H1 (cell line): ENCODE results near the gene HERC4. TPM values are rescaled to one million over a fixed set of nuclear protein-coding genes. Genes with fewer than 3 reads are reported as not detected.

Experiments
- CTCF ChIA-PET: fragments of 300-600 bp; sonication (Branson Sonifier 250); formaldehyde crosslinking; loops from one replicate; lab custom pipeline; 2021; ENCODE audit not compliant: partially characterized antibody; lab: Charles Lee
- POLR2A ChIA-PET: fragments of 300-600 bp; sonication (Branson Sonifier 250); formaldehyde crosslinking; loops from one replicate; lab custom pipeline; 2021; ENCODE audit warnings: inconsistent platforms; ENCODE audit not compliant: partially characterized antibody; lab: Charles Lee
- DNase-seq, 2 experiments: peaks; one replicate each; pipeline versions ENCODE4 v3.0.0 to v3.0.0-alpha.2; 2010 to 2022; ENCODE audit warnings: low spot score in 2 of 2, low read depth in 1 of 2, mixed read lengths in 1 of 2
- FAIRE-seq: peaks from 2 replicates; lab custom pipeline; 2011; peaks lifted over from hg19 to GRCh38; lab: Jason Lieb, UNC
- H2AFZ ChIP-seq: 2 replicates; pipeline ENCODE4 v1.8.1; 2012; ENCODE audit warnings: low read length, inconsistent platforms
- H2AK5ac ChIP-seq: 2 replicates; pipeline ENCODE4 v1.6.1; 2013; ENCODE audit warnings: low read depth, low read length
- H2BK120ac ChIP-seq: replicated peaks from 2 replicates; pipeline ENCODE3; 2013; ENCODE audit warnings: low read depth, low read length, inconsistent platforms
- H2BK12ac ChIP-seq: 2 replicates; pipeline ENCODE4 v1.6.1; 2013; ENCODE audit warnings: low read depth, low read length
- H2BK15ac ChIP-seq: 2 replicates; pipeline ENCODE4 v1.6.1; 2013; ENCODE audit warnings: low read length
- H2BK20ac ChIP-seq: 2 replicates; pipeline ENCODE4 v1.6.1; 2013; ENCODE audit warnings: low read length
- H2BK5ac ChIP-seq: 2 replicates; pipeline ENCODE4 v1.6.1; 2013; ENCODE audit warnings: low read depth, low read length
- H3K14ac ChIP-seq: 2 replicates; pipeline ENCODE4 v1.6.1; 2013; ENCODE audit warnings: inconsistent platforms; ENCODE audit not compliant: insufficient read length
- H3K18ac ChIP-seq: 2 replicates; pipeline ENCODE4 v1.6.1; 2013; ENCODE audit warnings: low read length; ENCODE audit errors: extremely low read depth
- H3K23ac ChIP-seq: 2 replicates; pipeline ENCODE4 v1.6.1; 2013; ENCODE audit warnings: inconsistent platforms; ENCODE audit not compliant: insufficient read length
- H3K23me2 ChIP-seq: 2 replicates; pipeline ENCODE4 v1.6.1; 2013; ENCODE audit warnings: low read depth, low read length
- H3K27ac ChIP-seq: 2 replicates; pipeline ENCODE4 v1.6.1; 2011; ENCODE audit warnings: low read depth, low read length, inconsistent platforms
- H3K27me3 ChIP-seq, 4 experiments: replicated peaks in 1 of 4; 1 replicate in 1 of 4; 2 replicates in 3 of 4; pipeline versions ENCODE4 v1.6.1 to v1.8.1; 2011 to 2013; ENCODE audit warnings: low read length in 3 of 4, mild to moderate bottlenecking in 3 of 4, inconsistent platforms in 2 of 4, mixed read lengths in 2 of 4, moderate library complexity in 1 of 4; ENCODE audit not compliant: control insufficient read depth in 3 of 4, insufficient read depth in 3 of 4; ENCODE audit errors: extremely low read depth in 1 of 4
- H3K36me3 ChIP-seq, 4 experiments: 2 replicates each; pipeline versions ENCODE4 v1.6.1 to v1.8.1; 2011 to 2013; ENCODE audit warnings: mild to moderate bottlenecking in 4 of 4, low read length in 3 of 4, moderate library complexity in 2 of 4, control low read depth in 1 of 4, inconsistent platforms in 1 of 4; ENCODE audit not compliant: insufficient read depth in 4 of 4, control insufficient read depth in 2 of 4
- H3K4ac ChIP-seq: replicated peaks from 2 replicates; pipeline ENCODE3; 2013; ENCODE audit warnings: low read length, low read depth, mixed read lengths, inconsistent platforms; ENCODE audit not compliant: insufficient read length
- H3K4me1 ChIP-seq, 4 experiments: replicated peaks in 1 of 4; 1 replicate in 1 of 4; 2 replicates in 3 of 4; pipeline versions ENCODE4 v1.6.1 to v1.8.1; 2011 to 2013; ENCODE audit warnings: low read length in 3 of 4, inconsistent platforms in 2 of 4, mixed read lengths in 1 of 4; ENCODE audit not compliant: insufficient read depth in 4 of 4, control insufficient read depth in 3 of 4
- H3K4me2 ChIP-seq, 2 experiments: 2 replicates each; pipeline versions ENCODE4 v1.6.1 to v1.8.1; 2011 to 2013; ENCODE audit warnings: low read depth in 2 of 2, low read length in 2 of 2, control low read depth in 1 of 2, inconsistent platforms in 1 of 2, mild to moderate bottlenecking in 1 of 2; ENCODE audit not compliant: insufficient read depth in 1 of 2
- H3K4me3 ChIP-seq, 4 experiments: fragments of 200-600, 300-600 bp in 1 of 4; sonication (generic), shearing (Covaris generic), sonication (Bioruptor Twin) in 1 of 4; 2 replicates each; pipeline versions ENCODE4 v1.5.1 to v1.8.1; 2011 to 2016; ENCODE audit warnings: low read length in 4 of 4, low read depth in 3 of 4, control low read depth in 2 of 4, inconsistent platforms in 2 of 4, mild to moderate bottlenecking in 2 of 4, mixed read lengths in 1 of 4, moderate library complexity in 1 of 4; ENCODE audit not compliant: insufficient read depth in 2 of 4; ENCODE audit errors: extremely low read depth in 1 of 4
- H3K56ac ChIP-seq: replicated peaks from 2 replicates; pipeline ENCODE3; 2013; ENCODE audit warnings: low read depth, mild to moderate bottlenecking, mixed read lengths, low read length, inconsistent platforms; ENCODE audit not compliant: insufficient read length
- H3K79me1 ChIP-seq: 2 replicates; pipeline ENCODE4 v1.6.1; 2013; ENCODE audit warnings: low read depth, low read length, control low read depth
- H3K79me2 ChIP-seq, 2 experiments: 2 replicates each; pipeline versions ENCODE4 v1.6.1 to v1.8.1; 2012 to 2013; ENCODE audit warnings: low read length in 2 of 2, mild to moderate bottlenecking in 2 of 2, inconsistent platforms in 1 of 2; ENCODE audit not compliant: insufficient read depth in 2 of 2, control insufficient read depth in 1 of 2
- H3K9ac ChIP-seq, 4 experiments: replicated peaks in 1 of 4; 1 replicate in 1 of 4; 2 replicates in 3 of 4; pipeline versions ENCODE4 v1.6.1 to v1.8.1; 2011 to 2013; ENCODE audit warnings: low read depth in 3 of 4, low read length in 3 of 4, control low read depth in 2 of 4, mild to moderate bottlenecking in 2 of 4, moderate library complexity in 2 of 4, inconsistent platforms in 1 of 4; ENCODE audit errors: extremely low read depth in 1 of 4
- H3K9me3 ChIP-seq, 2 experiments: 2 replicates each; pipeline versions ENCODE4 v1.6.1 to v1.8.1; 2012 to 2013; ENCODE audit warnings: mild to moderate bottlenecking in 2 of 2, moderate library complexity in 2 of 2, control low read depth in 1 of 2, inconsistent platforms in 1 of 2, low read depth in 1 of 2, low read length in 1 of 2, mixed read lengths in 1 of 2; ENCODE audit not compliant: insufficient read depth in 2 of 2
- H4K20me1 ChIP-seq, 2 experiments: replicated peaks in 1 of 2; 2 replicates each; pipeline versions ENCODE3 to v1.8.1; 2011 to 2013; ENCODE audit warnings: inconsistent platforms in 2 of 2, low read length in 2 of 2, mild to moderate bottlenecking in 1 of 2; ENCODE audit not compliant: insufficient read depth in 2 of 2, control insufficient read depth in 1 of 2
- H4K5ac ChIP-seq: 2 replicates; pipeline ENCODE4 v1.6.1; 2013; ENCODE audit warnings: low read length, low read depth, mixed read lengths, inconsistent platforms; ENCODE audit not compliant: insufficient read length
- H4K8ac ChIP-seq: 2 replicates; pipeline ENCODE4 v1.8.0; 2013; ENCODE audit warnings: mild to moderate bottlenecking, moderate library complexity, low read length, inconsistent platforms; ENCODE audit not compliant: insufficient read depth; ENCODE audit errors: extremely low read depth
- H4K91ac ChIP-seq: replicated peaks from 2 replicates; pipeline ENCODE3; 2013; ENCODE audit warnings: low read length, mixed read lengths, inconsistent platforms; ENCODE audit not compliant: insufficient read length
- EZH2 ChIP-seq: fragments of 200-600 bp; sonication (generic); IDR thresholded peaks from 2 replicates; pipeline ENCODE4 v1.7.1; 2012; ENCODE audit warnings: low read depth, mild to moderate bottlenecking, moderate library complexity, low read length, inconsistent platforms; ENCODE audit not compliant: severe bottlenecking
- WGBS, 2 experiments: shearing (Covaris generic) in 1 of 2; methylation state at CpG; one replicate each; pipeline versions ENCODE4 v1.1.6 to v1.1.7; 2013 to 2015; ENCODE audit warnings: low lambda C conversion rate in 2 of 2, mixed read lengths in 2 of 2, inconsistent platforms in 1 of 2, low coverage in 1 of 2, missing lambda C conversion rate in 1 of 2; ENCODE audit not compliant: insufficient replicate concordance in 2 of 2, insufficient coverage in 1 of 2, insufficient read length in 1 of 2; ENCODE audit errors: extremely low coverage in 1 of 2, missing lambda C conversion rate in 1 of 2; 5-methylcytosine and 5-hydroxymethylcytosine counted together
- polyA plus RNA-seq, 7 experiments: library from polyadenylated mRNA; depleted of rRNA in 3 of 7; stranded (reverse) in 5 of 7; unstranded in 2 of 7; fragments of >200 nt in 5 of 7; fragments of 200-250 nt in 2 of 7; gene quantifications; 1 replicate in 5 of 7; 2 replicates in 1 of 7; 4 replicates in 1 of 7; pipeline versions ENCODE4 v1.2.1 to v1.2.3, GENCODE V29; 2011 to 2013; ENCODE audit warnings: missing spikeins in 2 of 7, mixed read lengths in 2 of 7
- total RNA-seq: library from RNA; stranded (reverse); fragmentation: NEBNext Ultra II Directional; extraction: Animal tissue kit (Norgen Biotek cat#: 25700); gene quantifications from 2 replicates; pipeline ENCODE4 v1.2.1, GENCODE V29; 2021

Gene HERC4
- total and polyA plus RNA-seq, 2 of the 8 experiments (the other 6 are each of a cell fraction or from before 2014, with no cell fraction given) = 7.5 to 44.0 TPM

GRCh38 chr10:68092512-68092911 lies 17.4 kb upstream of the HERC4 start:
- Histone ChIP-seq H3K27ac (no peak overlapping the region), H4K91ac (no peak overlapping the region), H3K4ac (no peak overlapping the region), H3K9ac (no peak overlapping the region), H3K23ac (no peak overlapping the region), H2BK20ac (no peak overlapping the region), H3K27me3 (no peaks in the 10 kb centered on the region), H3K79me1 (no peaks in the 10 kb centered on the region), H3K18ac (no peak overlapping the region), H2AFZ (no peak overlapping the region), H2AK5ac (no peak overlapping the region), H3K4me2 (no peak overlapping the region), H3K14ac (no peak overlapping the region), H3K4me1 (peaks cover 0 to 7% (median 4%) of the 10 kb centered on the region in 4 experiments; a peak in 4 of 7 replicates), H3K23me2 (no peaks in the 10 kb centered on the region), H3K4me3 (no peak overlapping the region), H2BK12ac (no peak overlapping the region), H2BK120ac (no peak overlapping the region), H4K8ac (no peak overlapping the region), H3K79me2 (no peaks in the 10 kb centered on the region), H4K5ac (no peak overlapping the region), H3K56ac (no peak overlapping the region), H2BK5ac (no peak overlapping the region), H3K9me3 (no peaks in the 10 kb centered on the region), H3K36me3 (no peaks in the 10 kb centered on the region), H4K20me1 (no peaks in the 10 kb centered on the region), H2BK15ac (no peak overlapping the region)
- CTCF ChIA-PET = interaction anchor here (0.6 to 2.1 kb wide), 3 partner anchors 16 to 63 kb away, joined by 3 to 6 read pairs (median 4); no protein-coding TSS in a partner anchor
- no peak for DNase-seq
- FAIRE-seq = no peak
- 85% methylated on average over 2 of the region's 2 CpGs; no CpG with 5 or more reads in 1 of the 2 experiments for WGBS, 2 experiments
- TF ChIP-seq EZH2 = no peak
- POLR2A ChIA-PET = no interaction called here
